Stimulated activated CD4-positive, alpha-beta T cell treated with anti-CD3 and anti-CD28 coated beads, Interleukin-1b, Interleukin-23, amount 100 ng/mL, for 1 hour (primary cell): ENCODE results near the gene PJA1.

ENCODE experiments used
- DNase-seq, 2 donors: peaks; one replicate each; pipeline ENCODE4 v3.0.0-alpha.2; 2020; ENCODE audit warnings: low read depth in 2 of 2

The PJA1 gene

GRCh38 chrX:69165087-69165651 is at the start of gene PJA1:
PJA1 (minus strand) TSS chrX:69165453; CDS start chrX:69163073, 2,380 bp downstream.
- DNase-seq, result peak in 1 of 2 donors; percentile 36

GRCh38 chrX:69214463-69214862 is 49.2 kb upstream of the PJA1 start:
- DNase-seq, result no peak

GRCh38 chrX:69211701-69212100 is 46.4 kb upstream of the PJA1 start:
- no peak for DNase-seq

GRCh38 chrX:69210581-69210980 is 45.3 kb upstream of the PJA1 start:
- DNase-seq, result no peak

GRCh38 chrX:69207216-69207615 is 42.0 kb upstream of the PJA1 start:
- no peak for DNase-seq

- no peak for DNase-seq
Observed at GRCh38 chrX:69203638-69204037, 38.4 kb upstream of the PJA1 start.

GRCh38 chrX:69197690-69198089 is 32.4 kb upstream of the PJA1 start:
- no peak for DNase-seq

- DNase-seq, result no peak
Observed at GRCh38 chrX:69196666-69197065, 31.4 kb upstream of the PJA1 start.

GRCh38 chrX:69195810-69196209 is 30.6 kb upstream of the PJA1 start:
- no peak for DNase-seq

GRCh38 chrX:69195192-69195591 is 29.9 kb upstream of the PJA1 start:
- no peak for DNase-seq

GRCh38 chrX:69192603-69193002 is 27.4 kb upstream of the PJA1 start:
- no peak for DNase-seq

- no peak for DNase-seq
Observed at GRCh38 chrX:69189576-69190371, 24.5 kb upstream of the PJA1 start.

GRCh38 chrX:69186651-69187050 is 21.4 kb upstream of the PJA1 start:
- no peak for DNase-seq

- DNase-seq, result no peak
Observed at GRCh38 chrX:69185886-69186285, 20.6 kb upstream of the PJA1 start.

GRCh38 chrX:69185141-69185540 is 19.9 kb upstream of the PJA1 start:
- DNase-seq, result no peak

- no peak for DNase-seq
Observed at GRCh38 chrX:69182818-69183380, 17.6 kb upstream of the PJA1 start.

GRCh38 chrX:69179380-69179911 is 14.2 kb upstream of the PJA1 start:
- DNase-seq, result no peak

- DNase-seq, result no peak
Observed at GRCh38 chrX:69178592-69178991, 13.3 kb upstream of the PJA1 start.

- no peak for DNase-seq
Observed at GRCh38 chrX:69177511-69178162, 12.4 kb upstream of the PJA1 start.

GRCh38 chrX:69176053-69176452 is 10.8 kb upstream of the PJA1 start:
- DNase-seq, result no peak

- no peak for DNase-seq
Observed at GRCh38 chrX:69173906-69174305, 8.7 kb upstream of the PJA1 start.

- DNase-seq, result no peak
Observed at GRCh38 chrX:69172937-69173336, 7.7 kb upstream of the PJA1 start.
